DND-41 (cell line): Measurements from ENCODE around the gene CCDC178.

Experiments used
- EZH2 ChIP-seq: IDR thresholded peaks from 3 replicates; pipeline ENCODE4 v1.6.1; 2012; ENCODE audit warnings: borderline replicate concordance, low read depth, mild to moderate bottlenecking, moderate library complexity, low read length, inconsistent platforms; ENCODE audit not compliant: severe bottlenecking
- TF ChIP-seq, protein P1 (sequence below): IDR thresholded peaks from 2 replicates; pipeline ENCODE4 v1.5.1; 2012; ENCODE audit warnings: borderline replicate concordance, low read length, moderate library complexity, mild to moderate bottlenecking; ENCODE audit not compliant: poor library complexity, severe bottlenecking; ENCODE audit errors: extremely low read depth

DNA sequence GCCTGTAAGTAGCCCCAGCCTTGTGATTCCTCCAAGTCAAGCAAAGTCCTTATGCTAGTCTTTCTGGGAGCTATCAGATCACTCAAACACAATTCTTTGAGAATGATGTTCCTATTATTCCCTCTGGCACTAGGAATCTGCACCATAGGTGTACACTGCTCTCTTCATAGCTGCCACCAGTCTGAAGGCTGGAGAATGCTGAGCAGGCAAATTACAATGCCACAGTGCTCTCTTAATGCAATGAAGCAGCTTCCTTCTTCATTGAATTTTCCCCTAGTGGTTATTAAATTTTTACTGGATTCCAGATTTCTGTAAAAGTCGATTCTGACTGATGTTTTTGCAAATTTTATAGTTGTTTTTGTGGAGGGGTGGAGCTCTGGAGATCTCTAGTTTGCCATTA, 84.8 kb downstream of the CCDC178 start:
- TF ChIP-seq, protein P1, sequence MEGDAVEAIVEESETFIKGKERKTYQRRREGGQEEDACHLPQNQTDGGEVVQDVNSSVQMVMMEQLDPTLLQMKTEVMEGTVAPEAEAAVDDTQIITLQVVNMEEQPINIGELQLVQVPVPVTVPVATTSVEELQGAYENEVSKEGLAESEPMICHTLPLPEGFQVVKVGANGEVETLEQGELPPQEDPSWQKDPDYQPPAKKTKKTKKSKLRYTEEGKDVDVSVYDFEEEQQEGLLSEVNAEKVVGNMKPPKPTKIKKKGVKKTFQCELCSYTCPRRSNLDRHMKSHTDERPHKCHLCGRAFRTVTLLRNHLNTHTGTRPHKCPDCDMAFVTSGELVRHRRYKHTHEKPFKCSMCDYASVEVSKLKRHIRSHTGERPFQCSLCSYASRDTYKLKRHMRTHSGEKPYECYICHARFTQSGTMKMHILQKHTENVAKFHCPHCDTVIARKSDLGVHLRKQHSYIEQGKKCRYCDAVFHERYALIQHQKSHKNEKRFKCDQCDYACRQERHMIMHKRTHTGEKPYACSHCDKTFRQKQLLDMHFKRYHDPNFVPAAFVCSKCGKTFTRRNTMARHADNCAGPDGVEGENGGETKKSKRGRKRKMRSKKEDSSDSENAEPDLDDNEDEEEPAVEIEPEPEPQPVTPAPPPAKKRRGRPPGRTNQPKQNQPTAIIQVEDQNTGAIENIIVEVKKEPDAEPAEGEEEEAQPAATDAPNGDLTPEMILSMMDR: no peak
- TF ChIP-seq EZH2: no peak
